HL-60 (cell line): ENCODE measurements around the gene NRXN3.

Experiments used
- DNase-seq, 2 experiments: peaks; one replicate each; pipeline ENCODE4 v3.0.0-alpha.2; 2010 to 2020; ENCODE audit warnings: low read depth in 1 of 2, low spot score in 1 of 2
- H3K27ac ChIP-seq: fragments of 250-450 bp; sonication (Bioruptor Pico); replicated peaks from 2 replicates; pipeline ENCODE4 v1.5.1; 2020; ENCODE audit warnings: mild to moderate bottlenecking, moderate library complexity
- H3K27me3 ChIP-seq: fragments of 250-450 bp; sonication (Bioruptor Pico); 2 replicates; pipeline ENCODE4 v1.5.1; 2021; ENCODE audit warnings: mild to moderate bottlenecking, moderate library complexity; ENCODE audit not compliant: insufficient read depth, poor library complexity, severe bottlenecking
- H3K4me3 ChIP-seq: replicated peaks from 2 replicates; pipeline ENCODE4 v1.5.1; 2011; ENCODE audit warnings: mild to moderate bottlenecking, control low read depth, low read length; ENCODE audit not compliant: insufficient read depth
- CTCF ChIP-seq: IDR thresholded peaks from one replicate; pipeline ENCODE4 v1.5.1; 2011; ENCODE audit warnings: low read length, control low read depth, inconsistent platforms; ENCODE audit not compliant: insufficient read depth
- GABPA ChIP-seq: IDR thresholded peaks from 2 replicates; pipeline ENCODE4 v1.6.1; 2012; ENCODE audit warnings: low read depth
- POLR2AphosphoS5 ChIP-seq: IDR thresholded peaks from 2 replicates; pipeline ENCODE4 v1.6.1; 2012; ENCODE audit warnings: low read depth
- REST ChIP-seq: IDR thresholded peaks from 2 replicates; pipeline ENCODE4 v1.6.1; 2012; ENCODE audit warnings: low read depth; ENCODE audit not compliant: insufficient replicate concordance
- SPI1 ChIP-seq: IDR thresholded peaks from 2 replicates; pipeline ENCODE4 v1.6.1; 2012; ENCODE audit warnings: low read depth, mild to moderate bottlenecking, borderline replicate concordance

NRXN3 gene

DNA sequence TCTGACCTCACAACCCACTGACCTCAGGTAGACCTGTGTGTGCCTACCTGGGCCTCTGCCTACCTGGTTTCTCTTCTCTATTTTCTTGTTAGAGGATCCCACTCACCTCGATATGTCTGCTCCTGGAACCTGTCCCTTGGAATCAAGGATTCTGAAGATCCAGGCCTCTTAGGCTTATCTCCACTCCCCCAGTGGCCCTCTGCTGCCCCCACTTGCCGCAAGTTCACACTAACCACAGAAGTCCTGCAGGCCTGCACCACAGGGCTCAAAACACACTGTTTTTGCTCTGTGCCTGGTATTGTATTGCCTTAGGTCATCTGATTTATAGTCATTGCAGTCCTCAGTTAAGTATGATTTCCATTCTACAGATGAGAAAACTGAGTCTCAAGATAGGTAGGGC lies 15.3 kb upstream of the NRXN3 start:
- H3K27me3 ChIP-seq: no peaks in the 10 kb centered on the region
- TF ChIP-seq CTCF (no peak), SPI1 (no peak), REST (no peak)
- no peak overlapping the region for H3K4me3 ChIP-seq
- DNase-seq: no peak
- H3K27ac ChIP-seq: no peak overlapping the region

DNA sequence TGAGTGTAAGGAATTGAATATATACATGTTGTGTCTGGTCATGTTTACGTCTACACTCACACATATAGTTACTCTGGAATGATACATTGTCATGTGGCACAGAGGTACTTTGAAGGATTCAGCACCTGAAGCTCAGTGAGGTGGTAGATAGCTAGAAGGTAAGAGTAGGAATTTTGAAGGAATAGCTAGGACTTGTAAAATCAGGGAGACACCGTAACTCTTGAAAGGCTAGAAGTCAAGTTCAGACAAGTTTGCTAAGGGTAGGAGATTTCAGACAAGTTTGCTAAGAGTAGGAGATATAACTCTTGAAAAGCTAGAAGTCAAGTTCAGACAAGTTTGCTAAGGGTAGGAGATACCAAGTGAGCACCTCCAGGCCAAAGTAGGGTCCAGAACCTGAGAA lies 14.0 kb upstream of the NRXN3 start:
- DNase-seq: no peak

More for the DNA sequence above, 14.0 kb upstream of the NRXN3 start:
- TF ChIP-seq POLR2AphosphoS5 (no peak), CTCF (no peak), GABPA (no peak), SPI1 (no peak), REST (no peak)
- Histone ChIP-seq H3K27ac (no peak overlapping the region), H3K4me3 (no peak overlapping the region), H3K27me3 (no peaks in the 10 kb centered on the region)
